Stimulated activated CD4-positive, alpha-beta T cell treated with anti-CD3 and anti-CD28 coated beads, Interleukin-1b, Interleukin-23, amount 100 ng/mL, for 24 hours (primary cell): ENCODE results near the gene PAFAH1B2.

ENCODE experiments used
- DNase-seq, 4 experiments: peaks; one replicate each; pipeline ENCODE4 v3.0.0-alpha.2; 2020; ENCODE audit warnings: low read depth in 4 of 4, low spot score in 1 of 4

The PAFAH1B2 gene

GRCh38 chr11:117220568-117220967 lies 76.5 kb downstream of the PAFAH1B2 start:
- DNase-seq, result no peak

DNA sequence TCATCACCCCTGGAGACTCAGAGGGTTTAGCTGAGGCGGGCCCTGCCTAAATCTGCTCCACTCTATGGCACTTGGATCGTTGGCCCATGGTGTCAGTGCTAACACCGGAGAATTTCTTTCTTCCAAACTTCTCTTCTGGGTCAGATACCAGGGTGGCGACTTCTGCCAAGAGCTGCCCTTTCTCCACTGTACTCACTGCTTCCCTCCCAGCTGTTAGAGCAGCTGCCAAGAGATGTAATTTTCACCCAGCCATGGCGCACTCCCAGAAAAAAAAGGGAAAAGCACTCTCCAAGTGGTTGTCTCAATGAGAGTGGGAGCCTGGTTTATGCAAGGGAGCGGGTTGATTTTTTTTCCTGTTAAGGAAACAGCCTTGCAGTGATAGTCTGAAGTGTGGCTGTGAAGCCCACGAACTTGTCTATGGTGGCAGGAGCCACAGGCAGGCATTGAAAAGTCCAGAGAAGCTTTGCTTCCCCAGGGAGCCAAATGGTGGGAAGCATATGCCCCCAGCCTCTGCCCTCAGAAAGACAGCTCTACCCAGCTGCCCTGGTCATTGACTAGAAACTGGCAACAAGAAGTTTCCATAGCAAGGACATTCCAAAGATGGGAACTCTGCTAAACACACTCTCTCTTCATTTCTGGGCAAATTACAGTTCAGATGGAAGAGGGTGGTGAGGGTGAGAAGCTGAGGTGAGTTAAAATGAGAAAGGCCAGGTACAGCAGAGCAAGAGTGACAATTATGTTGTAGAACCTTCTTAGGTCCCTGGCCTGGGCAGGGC lies 77.1 kb downstream of the PAFAH1B2 start:
- no peak for DNase-seq

GRCh38 chr11:117221775-117222517 lies 77.9 kb downstream of the PAFAH1B2 start:
- no peak for DNase-seq

- no peak for DNase-seq
Observed at GRCh38 chr11:117222991-117223740, 79.1 kb downstream of the PAFAH1B2 start.

- no peak for DNase-seq
Observed at GRCh38 chr11:117223741-117224689, 79.9 kb downstream of the PAFAH1B2 start.

DNA sequence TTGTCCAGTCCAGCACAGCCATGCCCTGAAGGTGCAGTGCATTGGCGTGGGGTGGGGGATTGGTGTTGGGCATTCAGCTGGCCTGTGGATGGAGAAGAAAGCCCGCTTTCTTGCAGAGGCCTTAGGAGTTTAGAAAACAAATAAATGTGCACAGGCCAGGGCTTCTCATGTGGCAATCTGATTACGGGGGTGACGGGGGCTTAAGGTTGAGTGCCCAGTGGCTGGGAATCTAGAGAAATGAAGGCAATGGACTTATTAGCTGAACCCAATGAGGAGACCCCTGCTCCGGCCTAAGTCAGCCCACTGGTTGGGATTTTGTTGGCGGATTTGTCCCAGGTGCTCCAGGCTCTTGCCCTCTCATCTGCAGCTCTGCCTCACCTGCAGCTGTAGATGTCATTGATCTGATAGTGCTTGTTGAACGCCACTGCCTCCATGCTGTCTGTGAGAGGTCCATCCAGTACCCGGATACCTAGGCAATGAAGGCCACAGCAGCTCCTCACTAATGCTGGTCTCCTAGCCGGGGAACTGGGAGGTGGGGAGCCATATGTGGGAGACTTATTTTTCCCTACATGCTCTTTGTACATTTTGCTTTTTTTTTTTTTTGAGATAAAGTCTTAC lies 81.6 kb downstream of the PAFAH1B2 start:
- DNase-seq, result no peak
